Esophagus squamous epithelium (tissue), 4 donors: Measurements from ENCODE around the gene DCAF8L1.

ENCODE experiments used
- CTCF ChIP-seq, 6 experiments: fragments of 450-650 bp in 4 of 6; fragments of 200-600 bp in 2 of 6; sonication (generic) in 2 of 6; IDR thresholded peaks; one replicate each; pipeline ENCODE4 v1.5.1; 2016 to 2019; ENCODE audit warnings: antibody characterized with exemption in 6 of 6, mild to moderate bottlenecking in 4 of 6, moderate library complexity in 4 of 6
- POLR2A ChIP-seq, 4 donors: fragments of 450-650 bp; IDR thresholded peaks; one replicate each; pipeline ENCODE4 v1.6.1; 2017; ENCODE audit warnings: antibody characterized with exemption in 4 of 4, mild to moderate bottlenecking in 4 of 4, moderate library complexity in 3 of 4

GRCh38 chrX:27933361-27933760 is 47.9 kb downstream of the DCAF8L1 start:
- TF ChIP-seq CTCF (IDR thresholded peaks at IDR 0.05) (no peak), POLR2A (IDR thresholded peaks at IDR 0.05) (no peak)
